Stimulated activated CD4-positive, alpha-beta T cell treated with anti-CD3 and anti-CD28 coated beads, Interleukin-2, amount 100 ng/mL, for 48 hours (primary cell): Measurements from ENCODE around the gene SLC2A4.
"Not testable (repeated sequence)": the region's sequence is repeated elsewhere in the genome, so short reads cannot be mapped to it uniquely, and the experiment has no call there.

Experiments
- DNase-seq, 2 donors: peaks; one replicate each; pipeline ENCODE4 v3.0.0-alpha.2; 2020

Gene SLC2A4

DNA sequence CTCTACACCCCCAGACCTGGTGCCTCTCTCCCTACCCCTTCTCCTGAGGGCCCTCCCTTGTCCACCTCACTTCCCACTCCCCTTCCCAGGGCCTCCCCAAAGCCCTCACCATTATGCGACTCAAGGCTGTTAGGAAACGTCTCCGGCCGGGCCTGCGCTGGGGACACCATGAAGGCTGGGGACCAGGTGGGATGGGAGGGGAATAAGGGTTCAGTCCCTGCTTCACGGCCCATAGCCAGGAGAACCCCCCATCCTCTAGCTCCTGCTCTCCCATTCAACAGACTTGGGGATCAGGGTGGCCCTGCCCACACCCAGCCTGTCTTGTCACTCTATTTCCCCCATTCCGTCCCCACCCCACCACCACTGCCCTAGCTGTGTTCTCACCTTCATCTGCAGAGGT lies 45.5 kb downstream of the SLC2A4 start:
- no peak for DNase-seq

DNA sequence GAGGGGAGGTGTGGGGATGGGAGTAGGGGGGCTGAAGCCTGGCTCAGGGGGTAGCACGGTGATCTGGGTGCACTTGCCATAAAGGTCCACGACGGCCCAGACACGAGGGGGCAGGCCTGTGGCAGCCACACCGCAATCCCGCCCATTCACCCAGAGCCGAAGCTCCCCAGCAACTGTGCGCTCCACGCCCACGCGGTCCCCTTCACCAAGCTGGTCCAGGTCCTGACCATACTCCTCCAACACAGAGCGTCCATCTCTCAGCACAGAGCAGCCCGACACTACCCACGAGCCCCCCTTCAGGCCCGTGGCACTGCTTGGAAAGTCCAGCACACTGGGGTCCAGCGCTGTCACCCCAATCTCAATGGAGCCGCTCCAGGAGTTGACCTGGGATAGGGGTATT lies 46.0 kb downstream of the SLC2A4 start:
- DNase-seq, result no peak

- DNase-seq, result no peak
Measured at GRCh38 chr17:7328009-7328408, 46.5 kb downstream of the SLC2A4 start.

- peak in 1 of 2 donors; percentile 25 for DNase-seq
Measured at GRCh38 chr17:7328840-7329373, 47.4 kb downstream of the SLC2A4 start, which contains the start of gene NEURL4. TSS of gene NEURL4 (minus strand) at chr17:7329335. CDS start at chr17:7329312, 23 bp downstream.

DNA sequence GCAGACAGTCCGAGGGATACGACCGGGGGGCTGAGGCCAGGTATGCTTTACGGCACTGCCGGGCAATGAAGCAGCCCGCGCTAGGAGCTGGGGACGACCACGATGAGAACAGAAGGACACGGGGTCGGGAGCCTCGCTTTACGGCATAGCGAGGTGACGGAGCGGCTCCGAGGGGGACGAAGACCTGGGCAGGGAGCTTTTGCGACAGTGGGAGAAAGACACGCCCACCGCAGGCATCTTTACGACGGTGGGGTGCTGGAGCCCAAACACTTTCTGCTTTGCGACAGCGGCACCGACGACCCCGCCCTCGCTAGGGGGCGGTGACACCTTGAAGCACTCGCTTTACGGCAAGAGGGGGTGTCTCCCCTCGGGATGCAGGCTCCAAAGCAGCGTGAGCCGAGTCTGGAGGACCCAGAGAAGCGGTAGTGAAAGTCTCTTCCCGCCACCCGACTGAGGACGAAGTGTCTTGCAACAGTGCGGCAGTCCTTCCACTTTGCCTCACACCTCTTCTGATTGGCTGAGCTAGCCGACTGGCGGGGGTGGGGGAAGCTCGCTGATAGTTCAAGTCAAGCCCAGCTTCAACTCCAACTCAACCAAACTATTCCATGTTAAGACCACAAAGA lies 48.0 kb downstream of the SLC2A4 start:
- peak; percentile 91 to 94 for DNase-seq

DNA sequence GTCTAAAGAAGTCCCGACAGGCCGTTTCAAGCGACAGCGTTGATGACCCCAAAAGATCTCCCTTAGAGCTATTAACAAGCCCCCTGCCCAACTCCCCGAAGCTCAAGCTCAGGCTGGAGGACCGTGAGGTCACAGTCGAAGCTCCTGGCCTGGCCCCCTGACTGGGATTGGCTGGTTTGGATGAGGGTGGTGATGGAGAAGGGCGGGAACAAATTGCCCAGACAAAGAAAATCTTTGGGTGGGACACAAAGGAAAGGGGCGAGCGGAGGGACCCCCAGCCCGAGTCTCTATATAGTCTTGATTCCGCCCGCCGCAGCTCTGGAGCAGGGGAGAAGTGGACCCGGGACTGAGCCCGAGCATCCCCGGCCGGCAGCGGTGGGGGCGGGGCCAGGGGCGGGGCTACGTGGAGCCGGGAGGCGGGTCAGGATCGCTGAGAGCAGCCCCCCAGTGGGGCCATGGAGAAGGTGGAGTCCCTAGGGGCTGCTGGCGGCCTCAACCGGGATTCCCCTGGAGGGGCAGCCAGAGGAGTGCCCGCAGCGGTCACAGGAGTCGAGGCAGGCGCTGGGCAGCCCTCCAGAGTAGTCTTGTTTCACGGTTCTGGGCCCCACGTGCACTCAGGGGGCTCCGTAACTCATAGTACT lies 48.6 kb downstream of the SLC2A4 start:
- DNase-seq, result peak; percentile 68 to 80

GRCh38 chr17:7330638-7331015 lies 49.1 kb downstream of the SLC2A4 start:
- DNase-seq, result no peak

GRCh38 chr17:7332111-7332510 lies 50.6 kb downstream of the SLC2A4 start:
- no peak for DNase-seq

DNA sequence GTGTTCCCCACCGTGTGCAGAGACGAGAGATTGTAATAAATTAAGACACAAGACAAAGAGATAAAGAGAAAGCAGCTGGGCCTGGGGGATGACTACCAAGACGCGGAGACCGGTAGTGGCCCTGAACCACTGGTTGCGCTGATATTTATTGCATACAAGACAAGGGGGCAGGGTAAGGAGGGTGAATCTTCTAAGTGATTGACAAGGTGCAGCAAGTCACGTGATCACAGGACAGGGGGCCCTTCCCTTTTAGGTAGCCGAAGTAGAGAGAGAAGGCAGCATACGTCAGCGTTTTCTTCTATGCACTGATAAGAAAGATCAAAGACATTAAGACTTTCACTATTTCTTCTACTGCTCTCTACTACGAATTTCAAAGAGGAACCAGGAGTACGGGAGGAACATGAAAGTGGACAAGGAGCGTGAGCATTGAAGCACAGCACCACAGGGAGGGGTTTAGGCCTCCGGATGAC lies 51.1 kb downstream of the SLC2A4 start:
- not testable (repeated sequence) for DNase-seq

- DNase-seq, result no peak
Measured at GRCh38 chr17:7334938-7335538, 53.5 kb downstream of the SLC2A4 start.

DNA sequence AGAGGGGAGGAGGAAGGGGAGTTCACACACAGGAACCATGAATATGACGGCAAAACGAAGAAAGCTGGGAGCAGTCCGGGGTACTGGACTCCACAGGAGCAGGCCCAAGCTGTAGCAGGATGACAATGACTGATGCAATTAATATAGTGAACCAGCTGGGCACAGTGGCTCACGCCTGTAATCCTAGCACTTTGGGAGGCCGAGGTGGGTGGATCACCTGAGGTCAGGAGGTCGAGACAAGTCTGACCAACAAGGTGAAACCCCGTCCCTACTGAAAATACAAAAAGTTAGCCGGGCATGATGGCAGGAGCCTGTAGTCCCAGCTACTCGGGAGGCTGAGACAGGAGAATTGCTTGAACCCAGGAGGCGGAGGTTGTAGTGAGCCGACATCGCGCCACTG lies 54.2 kb downstream of the SLC2A4 start:
- DNase-seq, result not testable (repeated sequence)

DNA sequence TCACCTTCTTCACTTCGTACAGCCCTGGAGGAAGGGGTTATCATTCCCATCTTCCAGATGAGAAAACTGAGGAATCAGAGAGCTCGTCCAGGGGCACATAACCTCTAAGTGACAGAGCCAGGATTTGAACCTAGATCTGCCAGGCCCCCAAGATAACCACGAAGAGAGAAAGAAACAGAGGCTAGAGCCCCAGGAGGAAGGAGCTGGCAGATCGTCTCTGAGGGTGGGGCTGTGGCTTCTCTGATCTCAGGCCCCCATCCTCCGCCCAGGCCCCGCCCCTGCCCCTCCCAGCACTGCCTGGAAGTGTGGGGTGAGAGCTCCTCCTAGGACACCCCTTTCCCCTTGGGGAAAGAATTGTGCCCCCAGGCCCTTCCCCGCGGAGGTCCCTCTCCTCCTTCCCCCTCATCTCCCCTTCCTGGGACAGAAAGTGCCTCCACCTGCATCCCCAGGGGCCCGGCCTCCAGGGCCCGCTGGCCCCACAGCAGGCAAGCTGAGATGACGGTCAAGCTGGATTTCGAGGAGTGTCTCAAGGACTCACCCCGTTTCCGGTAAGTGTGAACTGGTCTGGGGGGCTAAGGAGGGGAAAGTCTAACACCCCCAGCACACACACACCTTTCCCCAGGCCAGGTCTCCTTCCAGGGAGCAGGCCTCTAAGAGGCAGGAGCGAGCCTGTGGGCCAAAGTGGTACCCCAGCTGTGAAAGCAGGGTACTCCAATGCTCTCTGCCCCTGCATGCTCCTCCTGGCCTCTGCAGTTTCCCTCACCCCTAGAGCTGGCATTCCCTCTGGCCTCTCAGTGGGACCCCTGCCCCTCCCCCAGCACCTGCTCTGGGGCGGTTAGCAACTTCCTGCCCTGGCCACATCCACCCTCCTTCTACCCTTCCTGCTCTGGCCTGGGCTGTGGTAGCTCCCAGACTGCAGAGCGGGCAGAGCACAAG lies 55.0 kb downstream of the SLC2A4 start, which contains the start of gene ACAP1:
ACAP1 (plus strand) TSS at position 290 of the 936 bp plus-strand sequence; CDS start at position 496, 206 bp downstream.
- peak; percentile 77 to 81 for DNase-seq

- not testable (repeated sequence) for DNase-seq
Measured at GRCh38 chr17:7337600-7337999, 56.1 kb downstream of the SLC2A4 start.
